HG03520 (cell line): ENCODE data around the gene MICB.
"Not testable (repeated sequence)": the region's sequence is repeated elsewhere in the genome, so short reads cannot be mapped to it uniquely, and the experiment has no call there.

Source experiments
- ATAC-seq: cut with Tn5 transposase; IDR thresholded peaks from one replicate; pipeline ENCODE4 v1.9.1; 2021; ENCODE audit warnings: mild to moderate bottlenecking, moderate library complexity; ENCODE audit not compliant: unreplicated experiment

The MICB gene

DNA sequence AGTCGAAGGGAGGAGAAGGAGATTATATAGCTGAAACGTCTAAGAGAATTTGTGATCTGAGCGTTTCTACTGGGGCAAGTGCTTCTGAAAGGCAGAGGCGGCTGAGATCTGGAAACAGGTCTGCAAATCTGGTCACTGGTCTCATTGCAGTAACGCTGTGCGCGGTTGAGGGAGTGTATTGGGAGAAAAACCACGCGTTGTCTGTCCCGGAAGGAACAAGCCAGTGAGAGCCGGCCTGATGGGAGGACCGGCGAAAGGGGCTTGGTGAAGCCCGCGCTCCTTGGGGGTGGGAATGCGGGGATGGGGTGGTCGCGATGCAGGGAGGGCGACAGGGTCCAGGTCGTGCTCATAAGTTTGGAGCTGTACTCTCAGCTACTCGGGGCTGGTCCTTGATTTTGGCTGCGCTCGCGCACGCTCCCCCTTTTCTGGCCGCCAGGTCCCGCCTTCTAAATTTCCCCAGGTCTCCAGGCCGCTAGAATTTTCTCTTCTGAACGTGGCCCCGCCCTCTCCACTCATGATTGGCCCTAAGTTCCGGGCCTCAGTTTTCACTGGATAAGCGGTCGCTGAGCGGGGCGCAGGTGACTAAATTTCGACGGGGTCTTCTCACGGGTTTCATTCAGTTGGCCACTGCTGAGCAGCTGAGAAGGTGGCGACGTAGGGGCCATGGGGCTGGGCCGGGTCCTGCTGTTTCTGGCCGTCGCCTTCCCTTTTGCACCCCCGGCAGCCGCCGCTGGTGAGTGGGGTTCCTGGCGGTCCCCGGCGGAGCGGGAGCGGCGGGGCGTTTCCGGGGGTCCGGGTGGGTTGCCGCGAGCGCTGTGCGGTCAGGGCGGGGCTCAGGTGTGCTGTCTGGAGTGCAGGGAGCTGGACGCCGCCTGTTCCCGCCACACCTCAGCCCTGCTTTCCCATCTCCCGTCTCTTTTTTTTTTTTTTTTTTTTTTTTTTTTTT lies at the start of gene MICB:
MICB (plus strand) TSS at position 615 of the 946 bp plus-strand sequence; CDS start at position 664, 49 bp downstream.
- ATAC-seq, result no peak

DNA sequence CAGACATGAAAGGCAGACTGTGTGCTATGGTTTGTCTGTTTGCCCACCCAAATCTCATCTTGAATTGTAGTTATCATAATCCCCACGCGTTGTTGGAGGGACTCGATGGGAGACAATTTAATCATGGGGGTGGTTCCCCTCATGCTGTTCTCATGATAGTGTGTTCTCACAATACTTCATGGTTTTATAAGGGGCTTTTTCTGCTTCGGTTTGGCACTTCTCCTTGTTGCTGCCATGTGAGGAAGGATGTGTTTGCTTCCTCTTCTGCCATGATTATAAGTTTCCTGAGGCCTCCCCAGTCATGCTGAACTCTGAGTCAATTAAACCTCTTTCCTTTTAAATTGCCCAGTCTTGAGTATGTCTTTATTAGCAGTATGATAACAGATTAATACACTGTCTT lies 47.2 kb upstream of the MICB start:
- ATAC-seq, result no peak

DNA sequence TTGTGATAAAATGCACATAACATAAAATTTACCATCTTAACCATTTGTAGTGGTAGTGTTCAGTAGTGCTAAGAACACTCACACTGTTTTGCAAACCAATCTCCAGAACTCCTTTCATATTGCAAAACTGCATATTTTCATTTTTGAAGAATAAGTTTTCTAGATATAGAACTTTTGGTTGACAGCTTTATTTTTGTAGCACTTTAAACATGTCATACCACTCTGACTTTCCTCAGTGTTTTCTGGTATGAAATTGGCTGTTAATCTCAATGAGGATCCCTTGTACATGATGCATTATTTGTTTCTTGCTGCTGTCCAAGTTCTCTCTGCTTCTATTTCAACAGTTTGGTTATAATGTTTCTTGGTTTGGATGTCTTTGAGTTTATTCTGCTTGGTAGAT lies 45.1 kb upstream of the MICB start:
- ATAC-seq, result no peak

DNA sequence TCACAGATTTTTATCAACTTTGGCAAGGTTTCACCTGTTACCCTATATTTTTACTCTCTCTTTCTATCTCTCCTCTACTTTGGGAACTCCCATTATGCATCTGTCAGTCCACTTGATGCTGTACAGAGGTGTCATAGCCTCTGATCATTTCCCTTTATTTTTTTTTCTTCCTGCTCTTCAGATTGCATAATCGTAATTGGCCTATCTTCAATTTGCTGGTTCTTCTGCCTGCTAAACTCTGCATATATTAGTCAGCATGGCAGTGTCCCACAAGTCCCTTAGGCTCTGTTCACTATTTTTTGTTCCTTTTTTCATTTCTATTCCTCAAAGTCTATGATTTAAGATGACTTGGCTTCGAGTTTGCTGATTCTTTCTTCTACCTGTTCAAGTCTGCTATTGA lies 44.7 kb upstream of the MICB start:
- no peak for ATAC-seq

DNA sequence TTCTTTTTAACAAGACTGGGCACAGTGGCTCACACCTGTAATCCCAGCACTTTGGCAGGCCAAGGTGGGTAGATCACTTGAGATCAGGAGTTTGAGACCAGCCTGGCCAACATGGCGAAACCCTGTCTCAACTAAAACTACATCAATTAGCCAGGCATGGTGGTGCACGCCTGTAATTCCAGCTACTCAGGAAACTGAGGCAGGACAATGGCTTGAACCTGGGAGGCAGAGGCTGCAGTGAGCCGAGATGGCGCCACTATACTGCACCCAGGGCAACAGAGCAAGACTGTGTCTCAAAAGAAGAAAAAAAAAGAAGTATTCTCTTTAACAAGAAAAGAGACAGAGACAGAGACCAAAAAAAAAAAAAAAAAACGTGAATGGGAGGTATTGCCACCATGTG lies 38.1 kb upstream of the MICB start:
- ATAC-seq, result not testable (repeated sequence)

DNA sequence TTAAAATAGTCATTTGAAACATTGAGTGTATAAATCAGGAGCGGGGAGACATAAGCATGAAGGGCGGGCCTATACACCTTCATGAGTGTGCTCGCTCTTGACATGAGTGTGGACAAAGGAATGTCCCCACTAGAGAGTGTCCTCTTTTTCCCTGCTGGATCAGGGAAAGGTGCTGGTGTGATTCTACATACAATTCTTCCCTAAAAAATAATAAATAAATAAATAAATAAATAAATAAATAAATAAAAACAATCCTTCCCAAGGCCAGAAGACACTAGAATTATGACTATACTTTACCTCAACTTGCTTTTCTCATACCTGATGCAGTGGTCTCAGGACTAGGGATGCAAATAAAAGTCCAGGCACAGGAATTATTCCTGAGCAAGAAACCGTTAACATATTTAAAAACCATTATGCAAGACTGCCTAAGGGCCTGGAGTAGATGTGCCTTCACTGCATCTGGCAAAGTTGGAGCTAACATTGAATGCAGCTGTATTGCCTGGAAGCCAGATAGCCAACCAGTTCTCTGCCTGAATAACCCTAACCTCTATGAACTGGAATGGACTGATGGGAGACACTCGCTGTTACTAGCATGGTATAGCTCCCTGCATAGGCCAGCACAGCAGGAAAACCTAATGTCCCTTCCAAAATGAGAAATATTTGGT lies 37.5 kb upstream of the MICB start:
- no peak for ATAC-seq

DNA sequence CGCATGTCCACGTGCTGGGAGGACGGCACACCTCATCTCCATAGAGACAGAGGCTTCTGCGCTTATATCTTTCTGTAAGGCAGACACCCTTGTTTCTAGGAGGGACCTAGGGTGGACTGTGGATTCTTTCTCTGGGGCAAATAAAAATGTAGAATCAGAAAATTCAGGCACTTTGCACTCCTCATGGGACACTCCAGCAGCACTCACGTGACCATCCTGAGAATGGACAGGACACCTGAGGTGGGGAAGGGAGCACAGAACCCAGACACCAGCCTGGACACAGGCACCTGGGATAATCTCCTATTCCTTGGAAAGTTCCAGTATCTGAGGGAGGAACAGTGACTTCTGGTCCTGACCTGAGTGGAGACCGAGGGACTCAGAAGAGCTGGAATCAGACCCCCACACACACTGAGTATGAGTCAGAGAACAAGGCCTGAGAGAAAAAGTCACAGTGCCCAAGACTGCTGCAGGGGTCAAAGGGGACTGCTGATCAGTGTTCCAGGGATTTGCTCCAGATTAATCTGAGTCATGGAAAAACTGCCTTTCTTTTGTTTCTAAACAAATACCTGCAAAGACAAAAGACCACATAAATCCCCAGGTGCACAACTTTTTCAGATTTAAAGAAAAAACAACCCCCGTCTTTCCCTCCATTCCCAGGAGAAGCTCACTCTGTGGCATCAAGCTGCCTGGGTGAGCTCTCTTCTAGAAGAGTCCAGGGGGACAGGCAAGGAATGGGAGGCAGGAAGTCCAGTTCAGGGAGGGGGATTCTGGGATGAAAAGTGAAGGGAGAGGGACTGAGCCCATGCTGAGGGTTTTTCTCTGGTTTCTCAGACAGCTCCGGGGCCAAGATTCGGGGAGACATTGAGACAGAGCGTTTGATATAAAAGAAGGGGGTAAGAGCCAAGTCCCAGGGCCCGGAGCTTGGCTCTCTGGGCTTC lies 35.6 kb upstream of the MICB start:
- ATAC-seq, result no peak

DNA sequence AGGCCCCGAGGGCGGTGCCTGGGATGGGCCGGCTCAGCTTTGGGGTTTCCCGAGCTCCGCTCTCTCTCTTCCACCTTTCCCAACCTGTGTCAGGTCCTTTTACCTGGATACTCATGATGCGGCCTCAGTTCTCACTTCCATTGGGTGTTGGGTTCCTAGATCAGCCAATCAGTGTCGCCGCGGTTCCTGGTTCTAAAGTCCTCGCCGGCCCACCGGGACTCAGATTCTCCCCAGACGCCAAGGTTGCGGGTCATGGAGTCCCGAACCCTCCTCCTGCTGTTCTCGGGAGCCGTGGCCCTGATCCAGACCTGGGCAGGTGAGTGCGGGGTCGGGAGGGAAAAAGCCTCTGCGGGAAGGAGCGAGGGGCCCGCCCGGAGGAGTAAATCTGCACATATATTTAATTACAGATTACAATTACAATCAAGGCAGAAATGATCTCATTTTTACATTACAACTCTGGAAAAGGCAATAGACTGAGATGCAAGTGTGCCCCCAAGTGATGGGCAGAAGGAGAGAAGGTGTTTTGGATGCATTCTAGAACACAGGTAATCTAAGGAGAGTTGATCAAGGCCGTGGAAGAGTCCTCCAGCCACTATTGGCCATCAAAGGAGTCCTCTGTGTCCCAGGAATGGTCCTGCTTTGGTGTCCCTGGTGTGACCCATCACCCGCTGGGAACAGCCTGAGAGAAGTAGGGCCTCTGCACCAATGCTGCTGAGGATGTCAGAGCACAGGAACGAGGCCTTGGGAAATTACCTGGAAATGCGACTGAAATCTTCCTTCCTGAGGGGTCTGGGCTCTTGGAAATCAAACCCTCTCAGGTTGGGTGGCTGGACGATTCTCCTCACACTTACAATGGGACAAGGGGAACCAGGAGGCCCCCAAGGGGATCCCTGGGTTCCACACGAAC lies 34.7 kb upstream of the MICB start:
- ATAC-seq, result peak; percentile 85

DNA sequence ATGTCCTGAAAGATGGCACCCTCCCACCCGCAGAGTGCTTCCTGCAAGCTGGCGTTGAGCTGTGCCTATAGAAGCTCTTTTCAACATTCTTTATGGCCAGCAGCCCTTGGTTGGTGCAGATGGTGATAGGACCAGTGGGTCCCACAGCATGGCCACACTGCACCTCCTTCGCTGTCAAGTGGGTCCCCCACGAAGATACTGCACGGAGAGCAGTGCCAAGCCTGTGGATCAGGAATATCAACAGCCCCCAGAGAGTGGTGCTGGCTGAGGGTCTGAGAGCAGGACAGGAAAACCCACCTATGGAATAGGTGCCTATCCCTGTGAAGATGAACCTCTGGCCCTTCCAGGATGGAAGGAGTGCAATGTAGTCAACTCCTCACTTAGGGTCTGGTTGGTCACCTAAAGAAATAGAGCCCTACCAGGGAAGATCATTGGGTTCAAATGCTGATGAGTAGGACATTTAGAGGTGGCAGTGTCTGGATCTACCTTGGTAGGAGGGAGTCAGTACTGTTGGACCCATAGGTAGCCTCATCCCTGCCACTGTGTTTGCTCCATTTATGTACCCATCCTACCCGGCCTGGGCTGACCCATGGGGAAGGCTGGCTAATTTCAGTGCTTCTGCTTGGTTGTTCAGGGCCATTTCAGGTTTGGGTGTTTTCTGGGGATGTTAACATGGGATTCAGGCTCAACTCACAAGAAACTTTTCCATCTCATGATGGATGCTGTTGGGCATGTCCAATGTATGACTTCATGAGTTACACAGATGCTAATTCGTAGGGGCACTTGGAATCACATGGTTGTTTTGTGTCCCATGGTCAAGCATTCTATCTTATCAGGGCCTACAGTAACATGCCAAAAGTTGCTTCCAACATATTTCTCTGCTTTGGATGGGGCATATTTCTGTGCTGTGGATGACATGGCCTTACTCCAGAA lies 33.4 kb upstream of the MICB start:
- no peak for ATAC-seq

DNA sequence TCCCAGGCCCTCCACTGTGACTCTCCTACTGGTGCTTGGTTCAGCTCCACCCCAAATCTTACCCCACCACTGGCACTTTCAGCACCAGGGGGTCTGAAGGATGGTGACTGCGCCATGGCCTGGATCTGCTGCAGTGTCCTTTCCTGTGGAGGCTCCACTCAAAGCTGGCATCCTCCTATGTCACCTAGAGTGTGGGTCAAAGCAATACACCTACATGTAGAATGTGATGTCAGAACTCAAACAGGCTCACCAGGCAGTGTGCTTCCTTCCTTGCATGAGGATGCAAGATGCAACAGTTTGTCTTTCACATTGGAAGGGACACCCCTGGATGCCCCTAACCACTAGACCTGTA lies 32.8 kb upstream of the MICB start:
- no peak for ATAC-seq

DNA sequence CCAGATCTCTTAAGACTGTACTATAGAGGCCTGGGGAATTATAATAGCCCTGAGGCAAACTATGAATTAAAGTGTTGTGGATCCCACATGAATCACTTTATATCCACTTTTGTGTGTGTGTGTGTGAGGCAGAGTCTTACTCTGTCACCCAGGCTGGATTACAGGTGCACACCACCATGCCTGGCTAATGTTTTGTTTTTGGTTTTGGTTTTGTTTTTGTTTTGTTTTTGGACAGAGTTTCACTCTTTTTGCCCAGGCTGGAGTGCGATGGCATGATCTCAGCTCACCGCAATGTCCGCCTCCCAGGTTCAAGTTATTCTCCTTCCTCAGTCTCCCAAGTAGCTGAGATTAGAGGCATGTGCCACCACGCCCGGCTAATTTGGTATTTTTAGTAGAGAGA lies 32.2 kb upstream of the MICB start:
- no peak for ATAC-seq

DNA sequence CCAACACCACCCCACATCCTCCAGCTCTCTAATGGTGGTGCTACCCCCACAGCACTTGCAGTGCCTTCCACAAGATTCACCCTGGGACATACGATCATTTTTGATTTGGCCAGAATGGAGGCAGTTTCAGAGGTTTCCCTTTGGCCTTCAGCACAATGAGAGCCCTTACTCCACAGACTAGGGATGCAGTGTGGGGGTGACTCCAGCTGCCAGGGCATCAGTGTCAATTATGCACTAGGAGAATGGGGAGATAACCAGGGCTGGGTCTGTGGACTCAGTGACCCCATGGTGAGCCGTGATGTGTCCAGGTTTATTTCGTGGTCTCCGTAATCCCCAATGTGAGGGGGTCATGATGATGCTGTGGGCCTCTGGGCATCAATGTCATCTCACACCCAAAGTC lies 31.5 kb upstream of the MICB start:
- no peak for ATAC-seq

DNA sequence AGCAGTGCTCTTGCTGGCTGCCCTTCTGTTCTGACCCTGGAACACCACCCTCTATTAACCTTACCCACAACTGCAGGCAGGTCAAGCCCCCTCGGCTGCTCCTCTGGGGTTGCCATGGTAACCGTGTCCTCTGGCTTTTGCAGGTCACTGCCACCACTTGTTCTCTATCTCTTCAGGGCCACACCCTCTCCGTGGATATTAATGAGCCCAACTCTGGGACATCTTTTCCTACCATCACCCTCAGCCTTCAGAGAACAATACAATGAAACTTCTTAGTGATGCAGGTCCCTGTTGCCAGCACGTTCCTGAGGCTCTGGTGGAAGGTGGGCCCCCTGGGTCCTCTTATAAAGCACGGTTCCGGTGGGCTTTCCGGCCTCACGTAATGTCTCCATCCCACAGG lies 30.8 kb upstream of the MICB start:
- ATAC-seq, result no peak

DNA sequence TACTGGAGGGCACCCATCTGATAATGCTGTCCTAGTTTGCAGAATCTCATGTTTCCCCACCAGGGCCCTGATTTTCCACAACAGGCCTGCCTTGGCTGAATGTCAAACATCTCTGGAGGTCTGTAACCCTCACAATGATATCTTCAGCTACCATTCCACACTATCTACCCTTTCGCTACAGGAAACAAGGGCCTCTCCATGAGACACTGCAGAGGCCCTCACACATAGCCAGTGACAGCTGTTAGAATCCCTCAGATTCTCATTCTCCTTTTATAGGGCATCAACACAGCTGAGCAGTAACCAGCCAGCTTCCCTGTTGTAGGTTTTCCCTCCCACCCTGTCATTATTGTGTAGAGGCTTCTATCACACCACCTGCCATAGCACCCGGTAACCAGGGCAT lies 29.6 kb upstream of the MICB start:
- ATAC-seq, result no peak

DNA sequence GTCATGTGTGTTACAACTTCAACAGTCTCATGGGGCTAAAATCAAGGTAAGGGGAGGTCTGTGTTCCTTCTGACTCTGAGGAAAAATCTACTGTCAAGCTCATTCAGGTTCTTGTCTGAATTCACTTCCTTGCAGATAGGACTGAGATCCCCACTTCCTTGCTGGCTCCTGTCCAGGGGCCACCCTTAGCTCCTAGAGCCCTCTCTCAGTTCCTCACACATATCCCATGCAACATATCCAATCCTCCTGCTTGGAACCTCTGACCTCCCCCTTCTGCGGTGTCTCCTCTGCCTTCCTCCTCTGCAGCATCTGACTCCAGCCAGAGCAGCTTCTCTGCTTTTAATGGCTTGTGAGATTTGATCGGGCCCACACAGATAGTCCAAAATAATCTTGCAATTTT lies 27.1 kb upstream of the MICB start:
- no peak for ATAC-seq

DNA sequence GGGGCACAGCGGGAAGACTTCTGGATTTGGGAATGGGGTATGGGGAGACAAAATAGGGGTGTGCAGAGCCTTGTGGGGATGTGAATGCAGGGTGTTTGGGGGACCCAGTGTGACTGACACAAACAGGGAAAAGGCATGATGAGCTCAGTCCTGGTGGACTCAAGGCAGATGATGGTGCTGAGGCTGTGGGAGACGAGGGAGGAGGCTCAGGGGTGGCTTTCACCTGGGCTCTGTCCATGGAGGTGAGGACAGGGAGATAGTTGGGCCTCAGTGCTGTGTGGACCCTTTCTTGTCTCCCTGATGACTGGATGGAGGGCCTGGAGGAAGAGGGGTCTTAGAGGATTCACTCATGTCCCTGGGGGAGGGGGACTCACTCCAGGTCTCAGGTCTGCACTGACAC lies 26.2 kb upstream of the MICB start:
- ATAC-seq, result no peak

DNA sequence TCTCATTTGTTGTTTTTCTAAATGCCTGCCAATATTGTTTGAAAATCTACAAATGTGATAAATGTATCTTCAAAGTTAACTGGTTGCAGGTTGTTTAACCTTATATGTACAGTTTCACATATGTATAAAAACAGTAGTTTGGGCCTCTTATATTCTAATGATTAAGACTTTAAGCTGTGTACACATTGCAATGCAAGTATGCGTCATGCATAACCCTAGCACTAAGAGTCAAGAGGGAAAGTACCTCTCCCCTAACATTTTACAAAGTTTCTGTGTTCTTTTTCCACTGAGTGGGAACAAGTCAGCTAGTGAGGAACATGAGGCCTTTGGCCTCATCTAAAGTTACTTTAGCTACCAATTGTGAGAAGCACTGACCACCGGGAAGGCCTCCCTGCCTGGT lies 25.7 kb upstream of the MICB start:
- no peak for ATAC-seq

DNA sequence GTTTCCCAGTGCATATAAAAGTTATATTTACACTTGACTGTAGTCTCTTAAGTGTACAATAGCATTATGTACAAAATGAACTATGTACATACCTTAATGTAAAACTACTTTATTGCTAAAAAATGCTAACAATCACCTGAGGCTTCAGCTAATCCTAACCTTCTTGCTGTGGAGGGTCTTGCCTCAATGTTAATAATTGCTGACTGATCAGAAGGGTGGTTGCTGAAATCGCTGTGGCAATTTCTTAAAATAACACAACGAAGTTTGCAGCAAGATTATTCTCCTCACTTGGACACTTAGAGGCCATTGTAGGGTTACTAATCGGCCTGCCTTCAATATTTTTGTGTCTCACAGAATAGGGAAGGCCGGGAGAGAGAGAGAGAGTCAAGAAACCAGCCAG lies 24.7 kb upstream of the MICB start:
- ATAC-seq, result no peak
